22Rv1 (cell line): ENCODE data around the gene NFIL3.

Experiments
- H3K27ac ChIP-seq: fragments of 450-650 bp; 2 replicates; pipeline ENCODE4 v1.5.1; 2017
- CTCF ChIP-seq: fragments of 450-650 bp; IDR thresholded peaks from 2 replicates; pipeline ENCODE4 v1.5.1; 2017; ENCODE audit warnings: mild to moderate bottlenecking
- ZFX ChIP-seq: fragments of 450-650 bp; IDR thresholded peaks from 2 replicates; pipeline ENCODE4 v1.6.1; 2017; ENCODE audit warnings: antibody characterized with exemption, borderline replicate concordance

The NFIL3 gene

GRCh38 chr9:91416096-91416712 lies 7.4 kb downstream of the NFIL3 start:
- TF ChIP-seq CTCF: no peak
- TF ChIP-seq ZFX: no peak
- no peak overlapping the region for H3K27ac ChIP-seq

GRCh38 chr9:91415290-91415689 lies 8.3 kb downstream of the NFIL3 start:
- no peak overlapping the region for H3K27ac ChIP-seq
- no peak for TF ChIP-seq ZFX
- no peak for TF ChIP-seq CTCF

- H3K27ac ChIP-seq: no peak overlapping the region
- TF ChIP-seq ZFX (no peak), CTCF (no peak)
Measured at GRCh38 chr9:91412941-91413340, 10.7 kb downstream of the NFIL3 start.

- H3K27ac ChIP-seq: no peak overlapping the region
- no peak for TF ChIP-seq CTCF
- TF ChIP-seq ZFX: no peak
Measured at GRCh38 chr9:91411096-91411771, 12.4 kb downstream of the NFIL3 start.

- TF ChIP-seq CTCF (no peak), ZFX (no peak)
Measured at GRCh38 chr9:91410161-91410560, 13.5 kb downstream of the NFIL3 start.

GRCh38 chr9:91408475-91408874 lies 15.2 kb downstream of the NFIL3 start:
- no peak overlapping the region for H3K27ac ChIP-seq
- TF ChIP-seq ZFX (no peak), CTCF (no peak)

More at GRCh38 chr9:91410161-91410560, 13.5 kb downstream of the NFIL3 start:
- H3K27ac ChIP-seq: no peak overlapping the region

GRCh38 chr9:91407580-91408318 lies 15.9 kb downstream of the NFIL3 start:
- H3K27ac ChIP-seq: no peak overlapping the region
- TF ChIP-seq CTCF: no peak
- no peak for TF ChIP-seq ZFX
